Skeletal muscle satellite cell (primary cell): ENCODE measurements around the gene SP8.

Source experiments
- H3K27me3 ChIP-seq: 2 replicates; pipeline ENCODE4 v1.7.0; 2013; ENCODE audit warnings: low read length; ENCODE audit not compliant: control insufficient read depth, insufficient read depth
- H3K36me3 ChIP-seq: 2 replicates; pipeline ENCODE4 v1.7.0; 2013; ENCODE audit warnings: mild to moderate bottlenecking, control low read depth, low read length; ENCODE audit not compliant: insufficient read depth
- H3K4me1 ChIP-seq: 2 replicates; pipeline ENCODE4 v1.7.0; 2013; ENCODE audit warnings: low read length; ENCODE audit not compliant: control insufficient read depth, insufficient read depth
- H3K4me2 ChIP-seq: 2 replicates; pipeline ENCODE4 v1.7.0; 2013; ENCODE audit warnings: mild to moderate bottlenecking, low read length
- H3K4me3 ChIP-seq: 2 replicates; pipeline ENCODE4 v1.7.0; 2013; ENCODE audit warnings: low read length
- H3K9ac ChIP-seq: 2 replicates; pipeline ENCODE4 v1.7.0; 2013; ENCODE audit warnings: mild to moderate bottlenecking, low read depth, low read length, moderate library complexity
- H3K9me3 ChIP-seq: replicated peaks from 2 replicates; pipeline ENCODE4 v1.7.0; 2013; ENCODE audit warnings: mild to moderate bottlenecking, control low read depth, low read length

The SP8 gene

DNA sequence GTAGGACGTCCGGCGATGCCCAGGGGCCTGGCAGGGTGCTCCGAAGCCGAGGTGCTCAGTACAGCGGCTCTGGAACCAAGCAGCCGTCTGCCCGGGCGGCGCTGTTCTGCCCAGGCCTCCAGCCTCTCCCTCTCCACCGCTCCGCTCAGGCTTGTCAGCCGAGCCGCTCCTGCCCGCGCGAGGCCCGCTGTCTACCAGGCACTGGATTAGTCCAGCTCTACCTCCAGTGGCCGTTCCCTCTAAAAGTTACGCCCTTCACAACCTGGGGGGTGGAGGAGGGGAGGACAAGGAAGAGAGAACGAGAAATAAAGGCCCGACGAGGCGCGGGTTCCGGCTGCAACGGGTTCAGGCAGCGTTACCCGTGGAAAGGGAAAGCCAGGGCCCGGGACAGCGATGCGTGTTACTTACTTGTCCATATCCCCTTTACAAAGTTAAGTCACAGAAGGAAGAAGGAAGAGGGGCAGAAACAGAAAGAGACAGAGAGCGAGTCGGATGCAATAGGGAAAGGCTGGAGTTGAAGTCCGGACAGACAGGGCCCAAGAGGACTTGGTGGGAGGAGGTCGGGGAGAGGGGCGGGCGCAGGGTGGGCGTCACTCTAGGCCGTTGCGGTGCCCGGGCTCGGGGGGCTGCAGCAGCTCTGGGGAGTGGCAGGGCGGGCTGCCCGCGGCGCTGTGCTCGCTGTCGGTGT, 2.8 kb downstream of the SP8 start:
- Histone ChIP-seq H3K9me3 (no peaks in the 10 kb centered on the region), H3K4me2 (peak overlapping the region; percentile 41), H3K27me3 (peaks cover 94% of the 10 kb centered on the region), H3K4me3 (peak overlapping the region; percentile 42), H3K9ac (no peak overlapping the region), H3K36me3 (no peaks in the 10 kb centered on the region), H3K4me1 (no peaks in the 10 kb centered on the region)

DNA sequence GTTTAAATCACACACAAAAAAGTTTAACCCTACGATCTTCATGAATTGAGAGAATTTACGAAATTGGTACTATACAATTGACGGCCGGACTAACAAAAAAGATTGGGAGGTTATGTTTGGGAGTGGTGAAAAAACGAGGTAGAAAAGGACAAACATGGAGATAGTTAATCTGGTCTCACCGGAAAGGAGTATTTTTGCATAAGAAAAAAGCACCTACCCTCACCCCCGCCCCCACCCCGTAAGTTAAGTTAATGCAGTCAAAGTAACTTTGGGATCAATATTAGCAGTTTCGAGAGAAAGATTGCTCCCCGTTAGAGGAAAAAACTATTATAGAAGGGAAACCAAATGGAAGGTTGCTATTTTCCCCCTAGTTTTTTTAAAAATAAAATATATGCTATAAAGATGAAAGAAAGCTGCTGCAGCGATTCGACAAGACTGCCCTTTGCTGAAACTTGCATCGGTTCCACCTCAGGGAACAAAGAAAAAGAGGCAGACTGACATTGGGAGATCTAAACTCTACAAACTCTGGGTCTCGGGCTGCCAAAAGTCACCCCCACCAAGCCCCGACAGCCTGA, 3.5 kb downstream of the SP8 start:
- H3K27me3 ChIP-seq, result peaks cover 93% of the 10 kb centered on the region
- no peak overlapping the region for H3K4me2 ChIP-seq
- H3K9me3 ChIP-seq, result no peaks in the 10 kb centered on the region
- no peak overlapping the region for H3K4me3 ChIP-seq
- H3K4me1 ChIP-seq, result no peaks in the 10 kb centered on the region
- no peaks in the 10 kb centered on the region for H3K36me3 ChIP-seq
- no peak overlapping the region for H3K9ac ChIP-seq

DNA sequence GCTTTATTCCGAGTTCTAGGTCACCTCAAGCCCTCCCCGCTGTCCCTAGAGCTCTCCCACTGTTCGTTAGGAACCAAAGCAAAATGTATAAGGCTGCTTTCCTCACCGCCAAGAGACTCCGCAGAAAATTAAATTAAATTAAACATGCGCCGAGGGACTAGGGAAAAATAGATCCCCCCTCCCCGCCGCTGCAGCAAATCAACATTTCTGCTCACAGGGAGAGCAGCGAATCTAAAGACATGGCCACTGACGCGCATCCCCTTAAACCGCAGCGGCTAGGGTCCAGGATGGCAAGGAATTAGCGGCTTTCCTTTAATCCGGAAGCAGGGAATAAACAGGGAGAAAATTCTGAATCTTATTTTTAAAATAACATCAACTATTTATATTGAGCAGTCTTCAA, 7.6 kb downstream of the SP8 start:
- Histone ChIP-seq H3K9ac (no peak overlapping the region), H3K4me3 (no peak overlapping the region), H3K4me2 (no peak overlapping the region), H3K27me3 (peaks cover 91% of the 10 kb centered on the region), H3K4me1 (peaks cover 4% of the 10 kb centered on the region), H3K9me3 (no peaks in the 10 kb centered on the region), H3K36me3 (no peaks in the 10 kb centered on the region)

DNA sequence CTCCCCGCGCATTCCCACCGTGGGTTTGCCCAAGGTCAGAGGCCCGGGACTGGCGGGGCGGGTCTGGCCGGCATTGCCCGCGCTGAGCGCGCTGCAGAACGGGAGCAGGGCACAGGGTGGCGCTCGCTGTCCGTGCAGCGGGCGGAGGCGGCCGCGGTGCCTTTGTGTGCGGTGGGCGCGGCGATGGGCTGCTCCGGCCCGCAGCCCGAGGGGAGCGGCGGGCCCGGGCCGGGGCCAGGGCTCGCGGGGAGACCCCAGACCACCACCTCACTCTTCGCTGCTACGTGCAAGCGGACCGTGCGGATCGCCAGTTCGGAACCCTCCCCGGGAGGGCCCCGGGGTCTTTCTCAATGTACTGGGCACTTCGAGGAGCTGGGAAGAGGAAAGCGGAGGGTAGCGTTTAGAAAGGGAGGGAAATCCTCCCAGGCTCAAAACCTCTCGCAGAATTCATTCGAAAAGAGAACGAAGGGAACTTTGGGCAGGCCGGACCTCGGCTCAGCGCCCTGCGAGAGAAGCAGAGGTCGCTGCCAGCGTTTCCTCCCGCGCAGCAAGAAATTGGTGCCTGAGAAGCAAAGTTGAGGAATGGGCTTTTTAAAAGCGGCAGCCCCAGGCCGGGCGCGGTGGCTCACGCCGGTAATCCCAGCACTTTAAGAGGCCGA, 8.5 kb downstream of the SP8 start:
- Histone ChIP-seq H3K9me3 (no peaks in the 10 kb centered on the region), H3K4me2 (peak overlapping the region; percentile 76), H3K4me1 (peaks cover 4% of the 10 kb centered on the region), H3K36me3 (no peaks in the 10 kb centered on the region), H3K4me3 (peak overlapping the region; percentile 30), H3K9ac (no peak overlapping the region), H3K27me3 (peaks cover 82% of the 10 kb centered on the region)

DNA sequence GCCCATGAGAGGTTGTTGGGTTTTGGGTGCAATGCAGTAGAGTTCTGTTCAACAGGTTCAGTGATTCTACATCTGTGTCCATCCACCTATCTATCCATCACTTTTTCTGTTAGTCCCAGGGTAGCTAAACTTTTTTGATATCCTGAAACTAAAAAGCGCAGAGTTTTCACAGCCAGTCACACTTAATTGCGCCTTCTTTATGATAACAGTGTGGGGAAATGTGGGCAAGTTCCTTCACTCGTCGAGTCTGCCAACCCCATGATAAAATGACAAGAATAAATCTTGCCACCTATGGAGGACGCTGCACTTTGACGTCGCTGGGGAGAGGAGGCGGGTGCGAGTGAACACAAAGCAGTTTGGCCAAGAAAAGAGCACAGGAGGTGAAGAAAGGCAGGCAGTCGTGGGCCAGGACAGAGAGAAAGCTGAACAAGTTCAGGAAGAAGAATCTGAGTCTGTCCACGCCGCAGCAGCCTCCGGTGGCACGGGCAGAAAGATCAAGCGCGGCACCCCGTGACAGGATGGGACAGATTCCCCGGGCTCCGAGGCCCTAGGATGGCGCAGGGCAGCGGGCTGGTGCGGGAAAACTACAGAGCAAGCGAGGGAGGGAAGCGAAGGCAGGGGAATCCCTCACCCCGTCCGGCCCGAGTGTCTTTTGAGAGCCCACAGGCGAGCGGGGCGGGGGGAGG, 9.2 kb downstream of the SP8 start:
- peak overlapping the region; percentile 30 for H3K4me3 ChIP-seq
- no peaks in the 10 kb centered on the region for H3K36me3 ChIP-seq
- H3K9ac ChIP-seq, result no peak overlapping the region
- no peaks in the 10 kb centered on the region for H3K9me3 ChIP-seq
- H3K27me3 ChIP-seq, result peaks cover 75% of the 10 kb centered on the region
- H3K4me1 ChIP-seq, result peaks cover 4% of the 10 kb centered on the region
- H3K4me2 ChIP-seq, result peak overlapping the region; percentile 76

DNA sequence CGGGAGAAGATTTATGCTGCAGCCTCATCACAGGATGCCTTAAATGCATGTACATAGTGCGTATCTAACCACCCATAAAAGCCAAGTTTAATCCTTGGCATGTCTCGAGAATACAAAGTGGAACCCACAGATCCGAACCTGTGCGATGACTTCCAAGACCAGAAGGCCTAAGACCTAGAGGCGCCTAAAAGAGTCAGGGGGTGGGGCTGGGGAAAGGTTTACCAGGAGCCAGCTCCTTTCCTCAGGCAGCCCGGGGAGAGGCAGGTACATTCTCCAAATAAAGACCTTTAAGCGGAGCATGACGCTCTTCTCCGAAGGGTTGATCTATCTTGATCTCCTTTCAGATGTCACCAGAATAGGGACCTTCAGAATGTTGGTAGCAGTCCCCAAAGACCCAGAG, 9.7 kb downstream of the SP8 start:
- Histone ChIP-seq H3K9ac (no peak overlapping the region), H3K27me3 (peaks cover 70% of the 10 kb centered on the region), H3K4me2 (no peak overlapping the region), H3K36me3 (no peaks in the 10 kb centered on the region), H3K4me3 (no peak overlapping the region), H3K4me1 (peaks cover 4% of the 10 kb centered on the region), H3K9me3 (no peaks in the 10 kb centered on the region)

DNA sequence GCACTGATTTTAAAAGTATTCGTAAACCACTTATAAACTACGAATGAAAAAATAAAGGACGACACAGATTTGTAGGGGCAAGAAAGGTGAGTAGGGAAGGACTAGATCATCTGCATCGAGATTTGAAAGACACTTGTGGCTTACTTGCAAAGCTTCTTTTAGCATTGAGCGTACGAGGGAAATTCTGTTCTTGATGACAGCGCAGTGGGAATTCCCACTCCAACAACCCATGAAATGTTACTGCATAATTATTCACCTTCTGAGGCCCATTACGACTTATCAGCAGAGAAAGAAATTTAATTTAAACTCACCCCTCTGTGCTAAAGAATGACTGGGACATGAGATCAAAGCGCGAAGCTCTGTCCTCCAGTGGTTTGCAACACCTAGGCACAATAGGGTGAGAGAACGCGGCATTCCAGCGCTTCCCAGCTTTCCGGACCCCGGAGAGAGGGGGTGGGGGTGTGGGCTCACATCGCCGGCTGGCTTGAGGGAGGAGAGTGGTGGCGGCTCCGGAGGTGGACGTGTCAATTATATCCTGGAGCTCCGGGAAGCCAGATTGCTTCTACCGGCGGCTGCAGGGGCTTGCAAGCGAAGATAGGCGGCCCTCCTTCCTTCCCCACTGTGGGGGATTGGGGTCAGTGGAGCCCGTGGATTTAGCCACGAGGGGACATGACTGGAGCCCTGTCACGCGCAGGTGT, 10.3 kb downstream of the SP8 start:
- H3K4me1 ChIP-seq, result peaks cover 4% of the 10 kb centered on the region
- no peak overlapping the region for H3K4me3 ChIP-seq
- H3K4me2 ChIP-seq, result no peak overlapping the region
- no peak overlapping the region for H3K9ac ChIP-seq
- no peaks in the 10 kb centered on the region for H3K36me3 ChIP-seq
- H3K27me3 ChIP-seq, result peaks cover 65% of the 10 kb centered on the region
- no peaks in the 10 kb centered on the region for H3K9me3 ChIP-seq

DNA sequence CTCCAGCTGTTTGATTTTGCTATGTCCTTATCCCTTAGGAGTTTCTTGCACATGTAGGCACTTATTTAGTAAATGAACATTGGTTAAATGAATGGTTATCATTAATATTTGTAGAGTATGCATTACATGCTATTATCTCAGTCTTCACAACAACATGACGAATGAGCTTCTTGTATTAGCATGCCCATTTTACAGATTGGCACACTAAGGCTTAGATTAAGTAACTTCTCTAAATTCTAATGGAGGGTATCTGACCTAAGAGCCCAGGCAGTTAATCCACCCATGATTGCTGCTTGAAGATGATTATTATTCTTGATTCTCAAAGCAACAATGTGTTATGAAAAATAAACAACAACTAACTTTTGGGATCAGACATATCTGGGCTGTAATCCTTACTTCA, 32.7 kb downstream of the SP8 start:
- Histone ChIP-seq H3K9me3 (peaks cover 4% of the 10 kb centered on the region), H3K4me1 (no peaks in the 10 kb centered on the region), H3K4me2 (no peak overlapping the region), H3K36me3 (no peaks in the 10 kb centered on the region), H3K27me3 (no peaks in the 10 kb centered on the region), H3K9ac (no peak overlapping the region), H3K4me3 (no peak overlapping the region)

DNA sequence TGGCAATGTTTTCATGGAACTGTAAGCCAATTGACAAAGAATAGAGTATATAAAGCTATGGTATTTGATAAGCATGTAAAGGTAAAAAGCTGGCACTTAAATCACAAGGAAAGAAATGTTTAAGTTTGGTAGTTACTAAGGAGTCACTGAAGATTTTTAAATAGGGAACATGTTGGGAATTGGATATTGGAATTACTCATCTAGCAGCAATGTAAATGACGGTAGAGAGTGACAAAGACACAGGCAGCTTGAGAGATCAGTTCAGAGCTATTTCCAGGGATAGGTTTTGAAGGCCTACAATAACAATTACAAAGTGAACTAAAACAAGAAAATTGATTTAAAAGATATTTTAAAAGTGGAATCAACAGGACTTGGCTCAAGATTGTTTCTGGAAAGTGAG, 36.8 kb downstream of the SP8 start:
- Histone ChIP-seq H3K9me3 (peaks cover 4% of the 10 kb centered on the region), H3K9ac (no peak overlapping the region), H3K4me3 (no peak overlapping the region), H3K4me2 (no peak overlapping the region), H3K27me3 (no peaks in the 10 kb centered on the region), H3K4me1 (no peaks in the 10 kb centered on the region), H3K36me3 (no peaks in the 10 kb centered on the region)

DNA sequence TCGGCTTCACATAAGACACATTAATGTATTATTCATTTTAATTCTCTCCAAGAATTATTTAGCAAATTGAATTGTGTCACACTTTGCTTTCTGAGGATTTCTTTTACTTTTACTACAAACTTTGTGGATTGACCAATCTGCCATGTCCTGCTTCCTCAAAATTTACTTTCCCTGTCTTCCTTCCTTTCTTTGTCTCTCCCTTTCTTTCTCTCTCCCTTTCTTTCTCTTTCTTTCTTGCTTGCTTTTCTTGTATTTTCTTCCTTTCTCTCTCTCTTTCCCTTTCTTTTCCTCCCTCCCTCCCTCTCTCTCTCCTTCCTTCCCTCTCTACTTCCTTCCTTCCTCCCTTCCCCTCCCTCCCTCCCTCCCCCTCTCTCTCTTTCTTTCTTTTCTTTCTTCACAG, 37.8 kb downstream of the SP8 start:
- Histone ChIP-seq H3K27me3 (no peaks in the 10 kb centered on the region), H3K4me3 (no peak overlapping the region), H3K4me2 (no peak overlapping the region), H3K4me1 (no peaks in the 10 kb centered on the region), H3K9me3 (peaks cover 4% of the 10 kb centered on the region), H3K36me3 (no peaks in the 10 kb centered on the region), H3K9ac (no peak overlapping the region)

DNA sequence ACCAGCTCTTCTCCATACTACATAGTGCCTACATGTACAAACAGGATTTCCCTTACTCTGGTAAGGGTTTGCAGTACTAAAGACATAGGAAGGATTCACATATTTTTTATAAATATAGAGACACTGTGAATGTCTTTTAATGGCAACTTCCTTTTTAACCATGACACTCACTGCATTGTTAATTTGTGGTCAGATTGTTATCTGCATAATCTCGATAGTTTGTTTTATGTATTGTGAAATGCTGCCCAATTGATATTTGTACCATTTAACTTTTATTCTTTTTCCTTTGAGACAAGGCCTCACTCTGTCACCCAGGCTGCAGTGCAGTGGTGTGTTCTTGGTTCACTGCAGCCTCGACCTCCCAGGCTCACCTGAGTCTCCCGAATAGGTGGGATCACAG, 39.7 kb downstream of the SP8 start:
- Histone ChIP-seq H3K4me3 (no peak overlapping the region), H3K27me3 (no peaks in the 10 kb centered on the region), H3K36me3 (no peaks in the 10 kb centered on the region), H3K4me1 (no peaks in the 10 kb centered on the region), H3K4me2 (no peak overlapping the region), H3K9ac (no peak overlapping the region), H3K9me3 (peaks cover 2% of the 10 kb centered on the region)
